GM12872 (cell line): ENCODE data around the gene CDH4.

Experiments
- CTCF ChIP-seq: IDR thresholded peaks from 3 replicates; pipeline ENCODE4 v1.5.1; 2011; ENCODE audit warnings: low read depth, mild to moderate bottlenecking, low read length, moderate library complexity; ENCODE audit not compliant: insufficient read depth

Gene CDH4

GRCh38 chr20:61419010-61419409, 166.9 kb downstream of the CDH4 start:
- TF ChIP-seq CTCF, result no peak

GRCh38 chr20:61419501-61419900, 167.4 kb downstream of the CDH4 start:
- TF ChIP-seq CTCF, result no peak

DNA sequence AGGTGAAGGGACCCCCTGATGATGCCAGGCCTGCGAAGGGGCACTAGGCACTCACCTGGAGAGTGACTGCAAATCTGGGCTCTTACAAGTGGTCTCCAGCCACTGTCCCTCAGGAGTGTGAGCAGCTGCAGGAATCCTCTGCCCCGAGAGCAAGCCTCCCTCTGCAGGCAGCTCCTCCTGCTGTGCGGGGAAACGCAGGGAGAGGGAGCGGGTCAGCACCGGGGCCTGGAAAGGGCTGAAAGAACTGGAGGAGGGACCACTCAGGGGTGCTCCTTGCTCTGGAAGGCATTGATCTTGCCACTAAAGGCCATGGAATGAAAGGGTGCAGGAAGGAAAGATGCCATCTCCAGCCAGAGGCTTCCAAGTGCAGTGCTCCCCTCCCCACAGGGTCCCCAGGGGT, 168.0 kb downstream of the CDH4 start:
- TF ChIP-seq CTCF, result no peak

DNA sequence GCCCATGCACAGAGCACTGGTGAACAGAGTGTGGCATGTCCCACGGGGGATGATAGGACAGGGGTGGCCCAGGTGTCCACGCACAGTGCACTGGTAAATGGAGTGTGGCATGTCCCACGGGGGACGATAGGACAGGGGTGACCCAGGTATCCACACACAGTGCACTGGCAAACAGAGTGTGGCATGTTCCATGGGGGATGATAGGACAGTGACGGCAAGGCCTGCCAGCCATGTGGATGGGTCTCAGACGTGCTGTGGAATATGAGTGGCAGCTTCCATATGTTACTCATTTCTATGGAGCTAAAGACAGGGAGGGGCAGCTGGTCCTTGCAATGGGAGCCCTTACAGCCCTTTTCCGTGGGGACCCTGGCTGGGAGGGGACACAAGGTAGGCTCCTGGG, 168.7 kb downstream of the CDH4 start:
- TF ChIP-seq CTCF, result no peak

DNA sequence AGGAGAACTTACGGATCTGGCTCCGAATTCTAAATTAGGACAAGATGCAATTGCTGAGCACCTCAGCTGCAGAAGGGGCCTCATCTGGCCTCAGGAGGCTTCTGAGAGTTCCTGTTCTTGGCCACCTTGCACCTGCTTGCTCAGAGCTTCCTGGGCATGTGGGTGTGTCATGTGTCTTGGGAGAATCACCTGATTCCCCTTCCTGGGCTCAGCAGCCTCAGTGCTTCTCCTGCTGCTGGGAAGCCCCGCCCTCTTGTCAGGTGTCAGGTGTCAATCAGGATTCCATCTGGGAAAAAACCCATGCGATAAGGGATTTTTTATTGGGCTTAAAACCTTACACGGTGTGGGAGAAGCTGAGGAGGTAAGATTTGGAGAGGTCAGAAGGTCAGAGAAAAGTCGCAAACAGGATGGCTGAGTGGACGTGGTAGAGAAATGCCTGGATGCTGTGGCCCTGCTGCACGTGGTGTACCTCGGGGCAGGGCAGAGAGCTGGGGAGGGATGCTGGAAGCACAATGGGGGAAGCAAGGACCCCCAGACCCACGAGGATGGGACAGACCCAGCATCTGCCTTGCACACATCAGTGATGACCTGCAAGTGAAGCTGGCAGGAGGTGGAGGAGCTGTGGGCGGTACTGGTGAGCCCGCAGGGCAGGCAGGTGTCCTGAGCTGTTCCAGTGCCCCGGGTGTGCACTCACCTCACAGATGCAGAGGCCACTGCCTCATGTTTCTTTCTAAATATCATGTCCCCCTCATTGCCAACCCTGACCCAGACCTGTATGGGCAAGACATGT, 170.8 kb downstream of the CDH4 start:
- TF ChIP-seq CTCF, result no peak

DNA sequence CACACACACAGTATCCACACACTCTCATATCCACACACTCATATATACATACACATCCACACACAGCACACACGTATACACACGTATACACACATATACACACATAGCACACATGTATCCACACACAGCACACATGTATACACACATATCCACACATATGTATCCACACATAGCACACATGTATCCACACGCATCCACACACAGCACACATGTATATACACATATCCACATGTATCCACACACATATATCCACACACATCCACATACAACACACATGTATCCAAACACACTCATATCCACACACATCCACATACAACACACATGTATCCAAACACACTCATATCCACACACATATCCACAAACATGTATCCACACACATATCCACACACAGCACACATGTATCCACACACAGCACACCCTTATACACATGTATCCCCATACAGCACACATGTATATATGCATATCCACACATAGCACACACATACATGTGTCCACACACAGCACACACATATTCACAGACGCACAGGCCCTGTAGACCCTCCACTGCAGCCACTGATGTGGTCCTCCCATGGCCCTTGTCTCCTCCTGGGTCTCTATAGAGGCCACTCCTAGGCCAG, 172.1 kb downstream of the CDH4 start:
- no peak for TF ChIP-seq CTCF

GRCh38 chr20:61424628-61425420, 172.8 kb downstream of the CDH4 start:
- TF ChIP-seq CTCF, result no peak
